Left lobe of liver (tissue), 2 donors: ENCODE measurements around the gene CASQ1. TPM values are rescaled to one million over a fixed set of nuclear protein-coding genes. Genes with fewer than 3 reads are reported as not detected.

Experiments used
- ATAC-seq: fragments of 200-7000 bp; cut with Tn5 transposase; one replicate; pipeline ENCODE4 v1.9.1; 2020; ENCODE audit warnings: mild to moderate bottlenecking, moderate library complexity
- DNase-seq: peaks from one replicate; pipeline ENCODE4 v3.0.0-alpha.2; 2020; ENCODE audit warnings: low spot score
- total RNA-seq: library from RNA; stranded (reverse); gene quantifications from one replicate; pipeline ENCODE4 v1.2.1, GENCODE V29; 2021
- donor health status: DM: no; HTN: no; CAD: no; lungs with moderate emphysema.
- donor health status: DM: no; HTN: yes; CAD: no.

CASQ1 gene
- total RNA-seq, 1 donor from 2014 or later = not detected

DNA sequence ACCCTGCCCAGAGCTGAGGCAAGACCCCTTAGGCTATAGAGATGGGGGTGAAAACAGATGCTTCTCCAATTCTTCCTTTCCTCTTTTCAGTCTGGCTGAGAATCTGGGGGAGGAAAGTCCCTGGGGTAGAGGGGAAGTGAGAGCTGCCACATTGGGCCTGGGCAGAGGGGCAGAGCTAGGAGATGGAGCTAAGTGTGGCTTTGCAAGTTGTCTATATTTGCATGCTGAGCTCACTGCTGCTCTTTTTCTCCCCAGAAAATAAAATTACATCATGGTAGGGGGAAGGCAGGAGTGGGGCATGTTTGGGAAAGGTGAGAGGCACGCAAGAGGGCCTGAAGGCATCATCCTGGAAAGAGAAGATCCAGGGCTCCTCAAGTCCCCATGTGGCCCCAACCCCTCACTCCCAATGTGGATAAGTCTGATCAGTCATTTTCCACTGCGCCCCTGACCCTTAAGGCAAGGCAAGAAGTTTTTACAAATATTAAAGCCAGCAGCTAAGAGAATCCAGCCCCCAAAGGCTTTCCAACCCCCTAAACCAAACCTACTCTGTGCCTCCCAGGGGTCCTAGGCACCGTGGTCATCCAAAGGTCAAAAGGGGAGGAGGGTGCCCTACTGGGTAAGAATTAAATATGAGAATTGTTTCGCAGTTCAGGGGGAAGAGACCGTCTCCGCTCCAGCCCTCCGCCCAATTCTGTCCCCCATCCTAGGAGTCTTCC lies 14.3 kb downstream of the CASQ1 start:
- DNase-seq = no peak
- ATAC-seq = no peak

DNA sequence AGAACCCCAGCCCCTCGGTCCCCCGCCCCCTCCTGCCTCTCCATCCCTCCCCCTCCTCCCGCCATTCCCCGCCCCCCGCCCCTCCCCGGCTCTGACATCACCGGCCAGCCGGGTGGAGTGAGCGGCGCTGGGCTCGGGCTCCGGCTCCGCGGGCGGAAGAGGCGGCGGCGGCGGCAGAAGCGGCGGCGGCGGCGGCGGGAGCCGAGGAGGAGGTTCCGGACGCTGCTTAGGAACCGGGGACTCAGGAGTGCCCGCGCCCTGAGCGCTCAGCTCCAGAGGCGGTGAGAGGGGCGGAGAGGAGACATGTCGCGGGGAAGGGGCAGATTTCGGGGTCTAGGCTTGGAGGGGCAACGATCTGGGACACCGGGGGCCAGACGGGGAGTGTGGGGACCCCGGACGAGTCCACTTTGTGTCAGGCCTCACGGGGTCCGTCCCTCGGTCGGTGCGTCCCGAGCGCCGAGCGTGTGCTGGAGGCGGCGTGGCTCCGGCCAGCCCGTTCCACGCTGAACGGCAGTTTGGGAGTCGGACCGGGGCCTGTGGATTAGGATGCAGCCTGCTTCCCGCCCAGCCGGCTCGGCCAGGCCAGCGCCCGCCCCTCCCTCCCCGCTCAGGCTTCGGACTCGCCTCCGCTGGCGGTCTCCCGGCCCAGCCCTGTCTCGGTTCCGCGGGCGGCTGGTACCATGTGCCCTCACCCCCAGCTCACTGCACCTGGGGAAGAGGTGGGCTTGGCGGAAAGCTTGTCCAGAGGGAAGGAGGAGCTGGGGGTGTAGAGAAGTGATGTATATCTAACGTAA lies 15.1 kb downstream of the CASQ1 start, which contains the start of gene PEA15:
Gene PEA15, plus strand, starts transcription at position 143 of the 794 bp plus-strand sequence. CDS start 6,161 bp downstream, outside the sequence.
- ATAC-seq (peak; percentile 90), DNase-seq (peak; percentile 72)

DNA sequence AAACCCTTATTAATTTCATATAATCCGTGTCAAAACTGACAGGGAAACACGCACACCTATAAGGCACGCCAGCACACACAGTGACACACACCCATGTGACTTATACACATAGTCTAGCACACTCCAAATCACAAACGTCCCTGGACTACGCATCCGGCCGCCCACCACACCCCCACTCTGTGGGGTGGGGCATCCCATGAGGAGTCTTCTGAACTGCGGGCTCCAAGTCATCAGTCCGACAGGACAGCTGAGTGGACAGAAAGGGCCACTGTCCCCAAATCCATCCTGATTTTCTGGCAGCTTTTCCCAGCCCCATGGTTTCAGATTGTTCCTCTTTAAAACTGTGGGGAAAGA lies 15.6 kb downstream of the CASQ1 start:
- no peak for DNase-seq
- ATAC-seq = peak; percentile 30

DNA sequence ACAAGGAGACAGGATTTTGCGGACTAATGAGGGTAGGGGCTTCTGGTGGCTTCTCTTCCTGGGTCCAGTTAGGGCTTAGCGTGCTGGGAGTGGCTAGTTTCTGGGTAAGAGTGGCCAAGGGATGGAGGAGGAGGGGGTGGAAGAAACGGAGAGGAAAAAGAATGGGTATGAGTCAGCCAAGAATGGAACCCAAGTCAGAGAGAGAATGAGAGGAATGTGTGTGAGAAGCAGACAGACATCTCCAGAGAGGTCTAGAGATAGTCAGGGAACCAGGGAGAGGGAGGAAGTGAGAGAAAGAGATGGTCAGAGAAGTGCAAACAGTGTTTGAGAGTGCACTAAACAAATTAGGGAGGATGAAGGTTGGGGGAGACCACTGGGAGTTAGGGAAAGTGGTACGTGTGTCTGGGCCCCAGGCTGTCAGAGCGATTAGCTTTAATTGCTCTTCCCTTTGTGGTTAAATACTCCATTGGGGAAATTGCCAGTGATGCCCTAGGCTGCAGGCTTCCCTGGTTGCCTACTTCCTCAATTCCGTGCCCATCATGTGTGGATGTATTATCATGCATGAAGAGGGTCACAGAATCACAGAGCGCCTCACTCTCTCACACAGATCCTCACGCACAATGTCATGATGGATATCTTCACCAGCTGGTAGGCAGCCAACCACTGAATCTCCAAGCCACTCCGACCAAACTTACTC lies 16.2 kb downstream of the CASQ1 start:
- ATAC-seq (no peak), DNase-seq (no peak)

- DNase-seq (no peak), ATAC-seq (no peak)
Measured at GRCh38 chr1:160207118-160207650, 16.8 kb downstream of the CASQ1 start.

- ATAC-seq (no peak), DNase-seq (no peak)
Measured at GRCh38 chr1:160207771-160208556, 17.6 kb downstream of the CASQ1 start.

DNA sequence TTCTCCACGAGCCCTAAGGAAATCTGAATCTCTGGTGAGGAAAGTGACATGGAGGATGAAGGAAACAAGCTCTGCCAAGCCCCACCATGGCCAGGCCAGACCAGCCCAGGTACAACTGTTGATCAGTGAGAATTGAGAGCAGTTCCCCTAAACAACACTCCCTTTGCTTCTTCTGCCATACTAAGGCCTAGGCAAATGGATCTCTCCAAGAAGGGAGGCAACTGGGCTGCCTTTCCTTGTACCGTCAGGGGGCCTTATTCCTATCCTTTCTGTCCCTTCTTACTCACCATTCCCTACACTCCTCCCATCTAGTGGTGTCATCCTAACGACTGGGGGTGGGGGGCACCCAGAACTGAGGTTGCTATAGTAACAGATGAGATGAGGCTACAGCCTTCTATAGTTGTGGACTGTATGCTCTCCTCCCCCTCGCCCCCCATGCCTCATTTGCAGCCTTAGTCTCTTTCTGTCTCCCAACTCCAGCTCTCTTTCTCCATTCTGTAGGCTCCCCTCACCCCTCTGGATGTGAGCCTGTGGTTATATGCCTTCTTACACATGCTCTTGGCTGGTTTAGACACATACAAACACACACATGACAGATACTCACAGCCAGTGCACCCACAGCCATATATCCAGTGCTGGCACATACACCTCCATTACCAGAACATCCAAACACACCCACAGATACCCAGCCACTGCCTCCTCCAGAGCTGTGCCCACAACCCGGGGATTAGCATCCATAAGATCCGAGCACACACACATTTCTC lies 18.4 kb downstream of the CASQ1 start:
- ATAC-seq = no peak

GRCh38 chr1:160209321-160210046 lies 19.1 kb downstream of the CASQ1 start:
- ATAC-seq = no peak
- no peak for DNase-seq

More for the DNA sequence above, 18.4 kb downstream of the CASQ1 start:
- DNase-seq = no peak

DNA sequence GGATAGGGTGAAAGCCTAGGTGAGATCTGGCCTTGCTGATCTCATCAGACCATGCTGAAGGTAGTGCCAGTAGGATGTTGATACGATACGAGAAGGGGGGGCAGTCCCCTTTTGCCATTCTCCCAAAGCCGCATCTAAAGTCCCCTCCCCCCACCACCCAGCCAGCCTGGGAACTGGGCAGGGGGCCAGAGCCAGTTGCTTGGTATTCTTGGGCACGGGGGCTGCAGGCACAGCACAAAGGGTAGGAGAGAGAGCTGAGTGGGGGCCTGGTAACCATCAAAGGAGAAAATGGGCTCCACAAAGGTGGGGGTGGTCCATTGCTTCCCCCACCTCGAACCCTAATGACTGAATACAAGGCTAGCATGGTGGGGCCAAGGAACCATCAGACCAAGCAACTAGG lies 20.2 kb downstream of the CASQ1 start:
- DNase-seq = no peak
- ATAC-seq = no peak

- DNase-seq (no peak), ATAC-seq (no peak)
Measured at GRCh38 chr1:160211046-160211790, 20.8 kb downstream of the CASQ1 start.

- no peak for DNase-seq
- ATAC-seq = no peak
Measured at GRCh38 chr1:160214481-160215140, 24.2 kb downstream of the CASQ1 start.

DNA sequence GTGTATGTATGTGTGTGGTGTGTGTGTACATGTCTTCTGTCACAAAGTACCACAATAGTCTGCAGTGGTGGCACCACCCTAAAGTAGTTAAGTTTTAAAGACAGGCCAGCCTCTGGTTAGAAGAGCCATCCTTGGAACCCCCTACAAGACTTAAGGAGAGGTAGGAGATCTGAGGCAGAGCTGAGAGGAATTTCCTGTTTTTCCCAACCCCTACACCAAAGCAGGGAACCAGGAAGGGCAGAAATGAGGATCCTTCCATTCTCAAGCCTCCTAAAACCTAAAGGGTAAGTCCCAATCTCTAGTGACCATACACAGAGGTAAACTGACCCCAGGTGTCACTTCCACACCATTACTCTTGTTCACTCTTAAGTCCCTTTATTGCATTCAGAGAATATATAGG lies 25.9 kb downstream of the CASQ1 start:
- ATAC-seq (no peak), DNase-seq (no peak)

DNA sequence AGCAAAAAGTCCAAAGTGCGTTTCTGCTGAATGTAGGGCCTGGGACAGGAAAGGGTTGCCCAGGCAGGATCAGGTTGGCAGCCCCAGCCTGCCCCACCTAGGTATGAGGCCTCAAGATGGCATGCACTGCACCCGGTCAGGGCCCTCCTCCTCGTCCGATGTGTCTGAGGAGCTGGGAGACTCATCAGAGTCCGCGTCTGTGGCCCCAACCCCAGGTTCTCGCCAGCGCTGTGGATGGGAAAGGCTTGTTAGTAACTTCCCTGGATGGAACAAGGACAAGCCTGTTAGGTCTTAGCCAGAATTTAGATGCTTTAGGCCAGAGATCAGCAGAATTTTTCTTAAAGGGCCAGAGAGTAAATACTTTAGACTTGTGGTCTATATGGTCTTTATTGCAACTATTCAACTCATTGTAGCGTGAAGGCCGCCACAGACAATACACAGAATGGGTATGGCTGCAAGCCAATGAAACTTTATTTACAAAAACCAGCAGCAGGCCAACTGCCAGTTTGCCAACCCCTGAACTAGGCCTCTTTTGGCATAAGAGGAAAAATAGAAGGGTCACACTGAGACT lies 27.2 kb downstream of the CASQ1 start:
- ATAC-seq (peak; percentile 46), DNase-seq (no peak)

DNA sequence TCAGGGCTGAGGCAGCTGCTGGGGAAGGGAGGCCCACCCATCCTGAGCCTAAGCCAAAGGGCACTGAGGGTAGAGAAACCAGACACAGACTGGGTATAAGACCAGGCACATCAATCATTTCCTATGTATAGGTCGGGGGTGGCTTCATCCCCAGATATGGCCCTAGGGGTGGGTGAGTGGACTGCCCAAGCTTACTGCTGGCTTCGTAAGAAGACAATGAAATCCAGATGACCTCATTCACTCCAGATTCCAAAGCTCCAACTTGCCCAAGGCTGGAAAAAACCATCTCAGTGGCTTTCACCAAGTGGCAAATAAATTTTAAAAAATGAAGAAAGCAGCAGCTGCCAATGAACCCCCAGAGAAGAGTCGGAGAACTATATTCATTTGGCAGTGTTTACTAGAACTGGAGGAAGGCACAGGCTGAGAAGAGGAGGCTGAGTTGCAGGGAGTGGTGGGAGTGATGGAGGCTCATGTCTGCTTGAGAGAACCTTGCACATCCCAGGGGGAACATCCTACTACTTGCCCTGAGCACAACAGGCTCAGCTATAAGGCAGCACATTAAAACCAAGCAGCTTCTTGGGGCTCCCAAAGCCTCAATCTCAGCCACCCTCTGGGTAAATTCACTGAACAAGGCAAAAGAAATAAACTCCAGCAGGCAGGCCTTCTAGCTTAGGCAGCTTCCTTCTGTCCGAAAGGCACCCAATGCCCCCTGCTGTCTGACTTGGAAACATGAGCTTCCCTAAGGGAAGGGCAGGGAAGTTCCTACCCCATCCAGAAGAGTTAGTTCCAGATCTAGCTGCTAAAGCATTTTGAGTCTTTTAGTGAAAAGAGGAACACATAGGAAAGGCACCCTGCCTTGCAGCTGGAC lies 28.9 kb downstream of the CASQ1 start:
- ATAC-seq = peak; percentile 62

GRCh38 chr1:160220301-160220700 lies 29.9 kb downstream of the CASQ1 start:
- no peak for DNase-seq
- no peak for ATAC-seq

More for the DNA sequence above, 28.9 kb downstream of the CASQ1 start:
- no peak for DNase-seq

GRCh38 chr1:160221089-160221488 lies 30.7 kb downstream of the CASQ1 start:
- DNase-seq (no peak), ATAC-seq (peak; percentile 30)

GRCh38 chr1:160222546-160222945 lies 32.2 kb downstream of the CASQ1 start:
- ATAC-seq = no peak
- no peak for DNase-seq
